Brain microvascular endothelial cell (primary cell): ENCODE results near the gene MRPL51.

Experiments
- DNase-seq: peaks from one replicate; pipeline ENCODE4 v3.0.0-alpha.2; 2020
- H3K27ac ChIP-seq: fragments of 250-450 bp; sonication (Bioruptor Pico); 2 replicates; pipeline ENCODE4 v1.5.1; 2020; ENCODE audit warnings: mild to moderate bottlenecking, moderate library complexity
- H3K27me3 ChIP-seq: fragments of 250-450 bp; sonication (Bioruptor Pico); replicated peaks from 2 replicates; pipeline ENCODE4 v1.5.1; 2020; ENCODE audit warnings: mild to moderate bottlenecking
- H3K36me3 ChIP-seq: fragments of 250-450 bp; sonication (Bioruptor Pico); replicated peaks from 2 replicates; pipeline ENCODE4 v1.5.1; 2020; ENCODE audit warnings: mild to moderate bottlenecking
- H3K4me3 ChIP-seq: 2 replicates; pipeline ENCODE4 v1.5.1; 2011; ENCODE audit warnings: low read depth, mild to moderate bottlenecking, control low read depth, low read length, moderate library complexity
- CTCF ChIP-seq: IDR thresholded peaks from 2 replicates; pipeline ENCODE4 v1.5.1; 2011; ENCODE audit warnings: low read depth, mild to moderate bottlenecking, moderate library complexity, low read length, control low read depth, inconsistent platforms; ENCODE audit errors: missing control alignments
- in situ Hi-C: cut with HindIII; loops from 2 replicates; pipeline ENCODE4 v1.10.0; 2017; ENCODE audit warnings: low sequenced_read_pairs, low pct_ligation_motif_present

MRPL51 gene

GRCh38 chr12:6492838-6493496 lies at the start of gene MRPL51:
TSS of gene MRPL51 (minus strand) at chr12:6493262. CDS start at chr12:6493136, 126 bp downstream.
- peak; percentile 94 for DNase-seq
- peak within 1 kb of the TSS; percentile 93 for H3K4me3 ChIP-seq
- no peak for TF ChIP-seq CTCF
- in situ Hi-C loops: no loop called here
- H3K36me3 ChIP-seq: peaks cover 3% of the 10 kb centered on the region
- peak within 1 kb of the TSS; percentile 91 for H3K27ac ChIP-seq
- H3K27me3 ChIP-seq: no peaks in the 10 kb centered on the region

- Histone ChIP-seq H3K27me3 (no peaks in the 10 kb centered on the region), H3K4me3 (no peak overlapping the region), H3K27ac (no peak overlapping the region), H3K36me3 (peaks cover 40% of the 10 kb centered on the region)
- no peak for TF ChIP-seq CTCF
- no peak for DNase-seq
- in situ Hi-C loops: no loop called here
Measured at GRCh38 chr12:6542209-6543009, 49.3 kb upstream of the MRPL51 start.

DNA sequence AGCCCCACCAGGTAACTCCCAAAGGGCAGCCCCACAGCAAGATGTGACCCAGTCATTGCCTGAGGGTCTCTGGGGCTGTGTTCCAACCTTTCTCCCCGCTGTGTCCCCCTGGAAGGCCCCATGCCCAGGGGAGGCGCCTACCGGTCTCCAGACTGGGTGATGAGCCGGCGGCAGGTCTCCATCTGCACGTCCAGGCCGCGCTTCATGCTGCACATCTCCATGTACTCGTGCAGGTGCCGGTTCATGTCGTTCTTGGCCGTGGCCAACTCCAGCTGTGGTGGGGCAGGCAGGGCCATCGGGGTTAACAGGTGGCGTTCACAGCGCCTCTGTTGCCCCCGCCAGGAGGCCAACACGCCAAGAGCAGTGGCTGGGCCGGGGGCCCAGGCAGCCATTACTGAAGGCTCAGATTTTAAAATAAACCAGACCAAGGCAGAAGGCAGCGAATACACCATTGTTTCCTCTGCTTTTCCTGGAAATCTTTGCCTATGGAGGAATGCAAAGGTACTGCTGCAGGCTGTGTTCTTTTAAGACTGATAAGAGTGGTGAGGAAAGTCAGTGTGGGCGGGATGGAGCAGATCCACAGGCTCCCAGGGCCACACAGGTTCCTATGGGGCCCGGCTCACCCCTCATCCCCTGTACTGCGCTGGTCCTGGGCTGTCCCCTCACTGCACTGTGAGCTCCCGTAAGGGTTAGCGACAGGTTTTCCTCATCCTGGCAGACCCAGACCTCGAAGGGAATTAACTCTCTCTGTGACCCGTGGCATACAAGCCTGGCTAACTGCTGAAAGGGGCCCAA lies 48.5 kb upstream of the MRPL51 start:
- Histone ChIP-seq H3K36me3 (peaks cover 45% of the 10 kb centered on the region), H3K27ac (peak overlapping the region; percentile 58), H3K27me3 (no peaks in the 10 kb centered on the region), H3K4me3 (no peak overlapping the region)
- in situ Hi-C loops: no loop called here
- no peak for TF ChIP-seq CTCF
- DNase-seq: no peak

GRCh38 chr12:6540181-6540877 lies 47.3 kb upstream of the MRPL51 start:
- peak; percentile 82 for DNase-seq
- peak overlapping the region; percentile 58 for H3K27ac ChIP-seq
- peaks cover 49% of the 10 kb centered on the region for H3K36me3 ChIP-seq
- H3K4me3 ChIP-seq: no peak overlapping the region
- no peaks in the 10 kb centered on the region for H3K27me3 ChIP-seq
- TF ChIP-seq CTCF: no peak
- in situ Hi-C loops: no loop called here

- peak overlapping the region; percentile 58 for H3K27ac ChIP-seq
Measured at GRCh38 chr12:6539707-6540134, 46.7 kb upstream of the MRPL51 start.

More at GRCh38 chr12:6539707-6540134, 46.7 kb upstream of the MRPL51 start:
- Histone ChIP-seq H3K36me3 (peaks cover 48% of the 10 kb centered on the region), H3K27me3 (no peaks in the 10 kb centered on the region), H3K4me3 (no peak overlapping the region)
- no peak for TF ChIP-seq CTCF
- no peak for DNase-seq
- in situ Hi-C loops: no loop called here
